HCT116 (cell line): ENCODE measurements around the gene NRGN. TPM values are rescaled to one million over a fixed set of nuclear protein-coding genes. Genes with fewer than 3 reads are reported as not detected.

Source experiments
- ATAC-seq: fragments of 200-7000 bp; cut with Tn5 transposase; 2 replicates; pipeline ENCODE4 v1.9.1; 2020; ENCODE audit warnings: mild to moderate bottlenecking, moderate library complexity
- BruUV-seq: library from RNA; stranded (reverse); fragments of 400-500 nt; replicated peaks from 2 replicates; lab custom pipeline; 2021; lab: Mats Ljungman, UMichigan
- CTCF ChIA-PET: fragments of 300-600 bp; sonication (Branson Sonifier 250); formaldehyde crosslinking; loops from one replicate; lab custom pipeline; 2021; ENCODE audit warnings: antibody characterized with exemption; lab: Charles Lee
- POLR2A ChIA-PET: fragments of 300-600, 350-600 bp; sonication (Branson Sonifier 250); formaldehyde crosslinking; loops from one replicate; lab custom pipeline; 2021; ENCODE audit warnings: antibody characterized with exemption; lab: Charles Lee
- RAD21 ChIA-PET, 2 experiments: fragments of 300-600 bp; sonication (Branson Sonifier 250); formaldehyde crosslinking; loops; one replicate each; lab custom pipeline; 2023; ENCODE audit warnings: low total read pairs in 2 of 2; ENCODE audit not compliant: uncharacterized antibody in 2 of 2, unreplicated experiment in 2 of 2, low non-redundant PET in 1 of 2; lab: Charles Lee
- DNase-seq: peaks from one replicate; pipeline ENCODE4 v3.0.0-alpha.2; 2010; ENCODE audit warnings: low read depth, low spot score
- H2AFZ ChIP-seq: fragments of 200-600 bp; shearing (Covaris generic), sonication (generic); 2 replicates; pipeline ENCODE4 v1.6.1; 2017; ENCODE audit warnings: low read depth, mixed run types, mixed read lengths, antibody characterized with exemption, low read length; ENCODE audit not compliant: poor library complexity, severe bottlenecking
- H3K27ac ChIP-seq: 2 replicates; pipeline ENCODE4 v1.5.1; 2012; ENCODE audit warnings: low read depth, low read length
- H3K27me3 ChIP-seq: fragments of 200-600 bp; sonication (generic); 2 replicates; pipeline ENCODE4 v1.6.1; 2016; ENCODE audit warnings: mixed run types, low read length, mixed read lengths; ENCODE audit not compliant: insufficient read depth
- H3K36me3 ChIP-seq, 2 experiments: fragments of 200-500 bp in 1 of 2; fragments of 200-600 bp in 1 of 2; sonication (Bioruptor generic) in 1 of 2; sonication (generic) in 1 of 2; 2 replicates each; pipeline versions ENCODE4 v1.5.1 to v1.6.1; 2014 to 2016; ENCODE audit warnings: low read length in 2 of 2, inconsistent platforms in 1 of 2, mixed read lengths in 1 of 2, mixed run types in 1 of 2; ENCODE audit not compliant: insufficient read depth in 2 of 2, control insufficient read depth in 1 of 2
- H3K4me1 ChIP-seq, 2 experiments: fragments of 200-600 bp in 1 of 2; sonication (generic) in 1 of 2; 2 replicates each; pipeline versions ENCODE4 v1.5.1 to v1.6.1; 2012 to 2017; ENCODE audit warnings: low read length in 2 of 2, inconsistent platforms in 1 of 2, mild to moderate bottlenecking in 1 of 2, mixed read lengths in 1 of 2, mixed run types in 1 of 2, moderate library complexity in 1 of 2; ENCODE audit not compliant: insufficient read depth in 2 of 2, control insufficient read depth in 1 of 2
- H3K4me2 ChIP-seq: fragments of 200-600 bp; sonication (generic); 2 replicates; pipeline ENCODE4 v1.6.1; 2017; ENCODE audit warnings: mixed run types, low read length, mixed read lengths
- H3K4me3 ChIP-seq, 2 experiments: fragments of 200-600 bp in 1 of 2; sonication (generic) in 1 of 2; replicated peaks in 1 of 2; 2 replicates each; pipeline ENCODE4 v1.5.1; 2011 to 2016; ENCODE audit warnings: low read length in 2 of 2, control low read depth in 1 of 2, low read depth in 1 of 2, mild to moderate bottlenecking in 1 of 2, mixed read lengths in 1 of 2, mixed run types in 1 of 2
- H3K79me2 ChIP-seq: fragments of 200-600 bp; sonication (generic); 2 replicates; pipeline ENCODE4 v1.6.1; 2017; ENCODE audit warnings: mild to moderate bottlenecking, mixed run types, low read length, moderate library complexity, mixed read lengths; ENCODE audit not compliant: insufficient read depth
- H3K9ac ChIP-seq: fragments of 200-600 bp; sonication (generic); 2 replicates; pipeline ENCODE4 v1.6.1; 2016; ENCODE audit warnings: low read length, mixed read lengths
- H3K9me2 ChIP-seq: fragments of 200-600 bp; sonication (generic), shearing (Covaris generic); 2 replicates; pipeline ENCODE4 v1.6.1; 2017; ENCODE audit warnings: mixed run types, mild to moderate bottlenecking, moderate library complexity; ENCODE audit not compliant: insufficient read depth
- H3K9me3 ChIP-seq, 2 experiments: fragments of 200-500 bp in 1 of 2; fragments of 200-600 bp in 1 of 2; sonication (Bioruptor generic) in 1 of 2; sonication (generic) in 1 of 2; 2 replicates each; pipeline ENCODE4 v1.6.1; 2014 to 2017; ENCODE audit warnings: low read length in 2 of 2, mixed read lengths in 2 of 2, inconsistent platforms in 1 of 2, low read depth in 1 of 2, mild to moderate bottlenecking in 1 of 2, mixed run types in 1 of 2, moderate library complexity in 1 of 2; ENCODE audit not compliant: control insufficient read depth in 1 of 2, insufficient read depth in 1 of 2
- H4K20me1 ChIP-seq: fragments of 200-600 bp; sonication (generic), shearing (Covaris generic); 2 replicates; pipeline ENCODE4 v1.6.1; 2017; ENCODE audit warnings: mixed run types, mild to moderate bottlenecking, moderate library complexity; ENCODE audit not compliant: insufficient read depth
- ATF3 ChIP-seq: IDR thresholded peaks from 2 replicates; pipeline ENCODE4 v1.6.1; 2012
- CTCF ChIP-seq, 3 experiments: fragments of 200-600 bp in 1 of 3; sonication (generic) in 1 of 3; IDR thresholded peaks in 2 of 3; conservative IDR thresholded peaks in 1 of 3; 2 replicates each; pipeline ENCODE4 v1.5.1; 2012 to 2017; ENCODE audit warnings: low read depth in 2 of 3, low read length in 2 of 3, antibody characterized with exemption in 1 of 3, borderline replicate concordance in 1 of 3, control low read depth in 1 of 3, mild to moderate bottlenecking in 1 of 3, mixed read lengths in 1 of 3, mixed run types in 1 of 3, moderate library complexity in 1 of 3; ENCODE audit not compliant: insufficient read depth in 1 of 3
- ELF1 ChIP-seq: IDR thresholded peaks from 2 replicates; pipeline ENCODE4 v1.6.1; 2012; ENCODE audit warnings: low read depth, borderline replicate concordance
- EZH2 ChIP-seq: fragments of 200-600 bp; sonication (generic); IDR thresholded peaks from 2 replicates; pipeline ENCODE4 v1.6.1; 2017; ENCODE audit warnings: antibody characterized with exemption, mixed run types
- EZH2phosphoT487 ChIP-seq: fragments of 200-600 bp; IDR thresholded peaks from 2 replicates; pipeline ENCODE4 v1.6.1; 2018; ENCODE audit warnings: antibody characterized with exemption, borderline replicate concordance
- FOSL1 ChIP-seq: IDR thresholded peaks from 2 replicates; pipeline ENCODE4 v1.6.1; 2012; ENCODE audit warnings: low read depth
- JUND ChIP-seq: IDR thresholded peaks from 2 replicates; pipeline ENCODE4 v1.6.1; 2012
- MAX ChIP-seq: IDR thresholded peaks from 2 replicates; pipeline ENCODE4 v1.6.1; 2012
- POLR2A ChIP-seq: IDR thresholded peaks from 2 replicates; pipeline ENCODE4 v1.7.0; 2011; ENCODE audit warnings: borderline replicate concordance; ENCODE audit not compliant: insufficient read depth, insufficient read length; ENCODE audit errors: extremely low read depth
- POLR2AphosphoS5 ChIP-seq: IDR thresholded peaks from 2 replicates; pipeline ENCODE4 v1.6.1; 2011; ENCODE audit warnings: mild to moderate bottlenecking, low read depth, low read length, moderate library complexity
- REST ChIP-seq: IDR thresholded peaks from 2 replicates; pipeline ENCODE4 v1.6.1; 2012; ENCODE audit warnings: low read depth
- SIN3A ChIP-seq: IDR thresholded peaks from 2 replicates; pipeline ENCODE4 v1.6.1; 2012; ENCODE audit warnings: low read depth
- TCF7L2 ChIP-seq: IDR thresholded peaks from 2 replicates; pipeline ENCODE4 v1.7.0; 2011; ENCODE audit warnings: borderline replicate concordance, inconsistent platforms; ENCODE audit not compliant: insufficient read depth, insufficient read length; ENCODE audit errors: extremely low read depth
- YY1 ChIP-seq: IDR thresholded peaks from 2 replicates; pipeline ENCODE4 v1.6.1; 2011; ENCODE audit warnings: low read length, low read depth, moderate library complexity, mild to moderate bottlenecking; ENCODE audit not compliant: insufficient replicate concordance; ENCODE audit errors: extremely low read depth
- ZBTB33 ChIP-seq: IDR thresholded peaks from 2 replicates; pipeline ENCODE4 v1.6.1; 2011; ENCODE audit warnings: mild to moderate bottlenecking, low read length, moderate library complexity; ENCODE audit not compliant: insufficient replicate concordance; ENCODE audit errors: extremely low read depth
- ZFX ChIP-seq: fragments of 450-650 bp; IDR thresholded peaks from 2 replicates; pipeline ENCODE4 v1.6.1; 2017
- intact Hi-C: fragments of 100-400 bp; cut with micrococcal nuclease; formaldehyde crosslinking; loops from 2 replicates; pipeline ENCODE4 v1.10.0; 2022
- total RNA-seq: library from RNA; stranded (reverse); gene quantifications from one replicate; pipeline ENCODE4 v1.2.1, GENCODE V29; 2021; ENCODE audit not compliant: unreplicated experiment

NRGN gene
- total RNA-seq, 1 experiment from 2014 or later, result 33.3 TPM

GRCh38 chr11:124724979-124725718, 14.6 kb upstream of the NRGN start:
- intact Hi-C loops, result no loop called here
- no peaks in the 10 kb centered on the region for H3K36me3 ChIP-seq
- H3K9me2 ChIP-seq, result no peaks in the 10 kb centered on the region
- no peak overlapping the region for H2AFZ ChIP-seq
- no peaks in the 10 kb centered on the region for H3K4me1 ChIP-seq
- H3K9ac ChIP-seq, result no peak overlapping the region
- no peaks in the 10 kb centered on the region for H4K20me1 ChIP-seq
- DNase-seq (no peak), ATAC-seq (no peak)
- no TSS peak for BruUV-seq
- no peaks in the 10 kb centered on the region for H3K79me2 ChIP-seq
- no peaks in the 10 kb centered on the region for H3K9me3 ChIP-seq
- ChIA-PET CTCF (no interaction called here), RAD21 (no interaction called here), POLR2A (no interaction called here)
- H3K4me2 ChIP-seq, result no peak overlapping the region
- H3K4me3 ChIP-seq, result no peak overlapping the region
- TF ChIP-seq EZH2 (no peak), CTCF (IDR thresholded peaks at IDR 0.05 in 2 of 3, conservative IDR thresholded peaks at IDR 0.05 in 1 of 3; ENCODE audit: borderline replicate concordance in 1 of 3, insufficient read depth in 1 of 3, low read depth in 2 of 3, low read length in 2 of 3) (no peak), ZFX (no peak), ATF3 (no peak), JUND (no peak), ZBTB33 (no peak), MAX (no peak), POLR2AphosphoS5 (no peak), ELF1 (no peak), EZH2phosphoT487 (no peak), SIN3A (no peak), YY1 (no peak), REST (no peak), FOSL1 (no peak), TCF7L2 (no peak), POLR2A (no peak)
- H3K27me3 ChIP-seq, result peaks cover 58% of the 10 kb centered on the region
- no peak overlapping the region for H3K27ac ChIP-seq
